H9 (cell line): ENCODE data around the gene TRPC4AP. TPM values are rescaled to one million over a fixed set of nuclear protein-coding genes. Genes with fewer than 3 reads are reported as not detected.

Experiments
- DNase-seq: peaks from one replicate; pipeline ENCODE4 v3.0.0-alpha.2; 2017
- H2AFZ ChIP-seq: one replicate; pipeline ENCODE4 v1.6.1; 2013; ENCODE audit warnings: mild to moderate bottlenecking, low read length, control low read depth, moderate library complexity
- H2AK5ac ChIP-seq: 2 replicates; pipeline ENCODE4 v1.6.1; 2013; ENCODE audit warnings: low read length, control low read depth, mixed read lengths; ENCODE audit not compliant: insufficient read length
- H2BK120ac ChIP-seq: one replicate; pipeline ENCODE4 v1.6.1; 2013; ENCODE audit warnings: low read depth, mild to moderate bottlenecking, low read length, control low read depth, inconsistent platforms; ENCODE audit not compliant: poor library complexity, severe bottlenecking
- H2BK12ac ChIP-seq: 2 replicates; pipeline ENCODE4 v1.6.1; 2013; ENCODE audit warnings: low read length, control low read depth, mixed read lengths, low read depth; ENCODE audit not compliant: insufficient read length
- H2BK15ac ChIP-seq: 2 replicates; pipeline ENCODE4 v1.6.1; 2013; ENCODE audit warnings: low read depth, low read length, control low read depth
- H2BK20ac ChIP-seq: one replicate; pipeline ENCODE4 v1.6.1; 2013; ENCODE audit warnings: low read depth, mild to moderate bottlenecking, low read length, control low read depth, inconsistent platforms; ENCODE audit not compliant: poor library complexity, severe bottlenecking
- H2BK5ac ChIP-seq: 2 replicates; pipeline ENCODE4 v1.6.1; 2013; ENCODE audit warnings: low read length, control low read depth, mixed read lengths; ENCODE audit not compliant: insufficient read length
- H3K14ac ChIP-seq: 2 replicates; pipeline ENCODE4 v1.6.1; 2013; ENCODE audit warnings: low read length, control low read depth; ENCODE audit not compliant: insufficient read depth
- H3K18ac ChIP-seq: 2 replicates; pipeline ENCODE4 v1.6.1; 2013; ENCODE audit warnings: low read depth, mild to moderate bottlenecking, mixed read lengths, low read length, control low read depth; ENCODE audit not compliant: insufficient read length
- H3K23ac ChIP-seq: 2 replicates; pipeline ENCODE4 v1.6.1; 2013; ENCODE audit warnings: low read length, control low read depth, mixed read lengths, low read depth; ENCODE audit not compliant: insufficient read length
- H3K23me2 ChIP-seq: 2 replicates; pipeline ENCODE4 v1.6.1; 2013; ENCODE audit warnings: low read depth, mild to moderate bottlenecking, mixed read lengths, low read length, control low read depth; ENCODE audit not compliant: insufficient read length, poor library complexity, severe bottlenecking
- H3K27ac ChIP-seq: 2 replicates; pipeline ENCODE4 v1.5.1; 2013; ENCODE audit warnings: low read length, control low read depth, mixed read lengths, low read depth; ENCODE audit not compliant: insufficient read length
- H3K27me3 ChIP-seq: 2 replicates; pipeline ENCODE4 v1.6.1; 2013; ENCODE audit warnings: low read length, control low read depth, inconsistent platforms; ENCODE audit not compliant: insufficient read depth
- H3K4ac ChIP-seq: 2 replicates; pipeline ENCODE4 v1.6.1; 2013; ENCODE audit warnings: low read depth, mild to moderate bottlenecking, control low read depth, inconsistent platforms, low read length, moderate library complexity
- H3K4me1 ChIP-seq: 2 replicates; pipeline ENCODE4 v1.6.1; 2013; ENCODE audit warnings: low read length, control low read depth, inconsistent platforms; ENCODE audit not compliant: insufficient read depth
- H3K4me2 ChIP-seq: 2 replicates; pipeline ENCODE4 v1.6.1; 2013; ENCODE audit warnings: low read length, control low read depth, mixed read lengths; ENCODE audit not compliant: insufficient read length, insufficient read depth
- H3K56ac ChIP-seq: 2 replicates; pipeline ENCODE4 v1.6.1; 2013; ENCODE audit warnings: low read depth, mild to moderate bottlenecking, mixed read lengths, low read length, control low read depth; ENCODE audit not compliant: insufficient read length
- H3K79me1 ChIP-seq: 2 replicates; pipeline ENCODE4 v1.6.1; 2013; ENCODE audit warnings: low read depth, mild to moderate bottlenecking, moderate library complexity, low read length, control low read depth, inconsistent platforms; ENCODE audit not compliant: insufficient read depth, poor library complexity, severe bottlenecking
- H3K79me2 ChIP-seq: 2 replicates; pipeline ENCODE4 v1.6.1; 2013; ENCODE audit warnings: low read length, control low read depth, inconsistent platforms; ENCODE audit not compliant: insufficient read depth
- H3K9ac ChIP-seq: 2 replicates; pipeline ENCODE4 v1.6.1; 2013; ENCODE audit warnings: low read length, control low read depth, mixed read lengths; ENCODE audit not compliant: insufficient read length; ENCODE audit errors: extremely low read depth
- H3K9me3 ChIP-seq: one replicate; pipeline ENCODE4 v1.6.1; 2013; ENCODE audit warnings: low read depth, low read length, inconsistent platforms; ENCODE audit not compliant: control insufficient read depth
- H3T11ph ChIP-seq: one replicate; pipeline ENCODE4 v1.6.1; 2013; ENCODE audit warnings: mild to moderate bottlenecking, low read length, control low read depth, inconsistent platforms
- H4K20me1 ChIP-seq: one replicate; pipeline ENCODE4 v1.6.1; 2013; ENCODE audit not compliant: control insufficient read depth, insufficient read length, insufficient read depth
- H4K5ac ChIP-seq: 2 replicates; pipeline ENCODE4 v1.6.1; 2013; ENCODE audit warnings: low read depth, mild to moderate bottlenecking, mixed read lengths, low read length, control low read depth; ENCODE audit not compliant: insufficient read length
- H4K8ac ChIP-seq: replicated peaks from 2 replicates; pipeline ENCODE4 v1.6.1; 2013; ENCODE audit warnings: low read length, control low read depth, mixed read lengths, low read depth; ENCODE audit not compliant: insufficient read length
- H4K91ac ChIP-seq: 2 replicates; pipeline ENCODE4 v1.6.1; 2013; ENCODE audit warnings: low read depth, mild to moderate bottlenecking, moderate library complexity, mixed read lengths, low read length, control low read depth; ENCODE audit not compliant: insufficient read length
- H3K27ac Mint-ChIP-seq, 3 experiments: 2 replicates in 2 of 3; 3 replicates in 1 of 3; pipeline ENCODE4 v1.8.0; 2020 to 2021; ENCODE audit warnings: mixed read lengths in 3 of 3, mild to moderate bottlenecking in 1 of 3, moderate library complexity in 1 of 3
- H3K27me3 Mint-ChIP-seq: 2 replicates; pipeline ENCODE4 v1.8.0; 2021; ENCODE audit warnings: low read depth, mild to moderate bottlenecking, moderate library complexity, mixed read lengths
- H3K36me3 Mint-ChIP-seq, 3 experiments: 2 replicates in 2 of 3; 3 replicates in 1 of 3; pipeline ENCODE4 v1.8.0; 2020 to 2021; ENCODE audit warnings: low read depth in 3 of 3, mixed read lengths in 3 of 3; ENCODE audit not compliant: insufficient read depth in 1 of 3
- H3K4me1 Mint-ChIP-seq, 2 experiments: 2 replicates each; pipeline ENCODE4 v1.8.0; 2020; ENCODE audit warnings: mixed read lengths in 2 of 2
- H3K4me3 Mint-ChIP-seq, 2 experiments: 2 replicates in 1 of 2; 3 replicates in 1 of 2; pipeline ENCODE4 v1.8.0; 2020 to 2021; ENCODE audit warnings: mild to moderate bottlenecking in 2 of 2, mixed read lengths in 2 of 2, moderate library complexity in 1 of 2
- H3K9me3 Mint-ChIP-seq, 2 experiments: 2 replicates in 1 of 2; 3 replicates in 1 of 2; pipeline ENCODE4 v1.8.0; 2020; ENCODE audit warnings: mild to moderate bottlenecking in 2 of 2, mixed read lengths in 2 of 2, moderate library complexity in 1 of 2
- WGBS: extraction: QIAGEN DNeasy Blood & Tissue Kit; methylation state at CpG from one replicate; pipeline ENCODE4 v1.1.7; 2013; ENCODE audit warnings: missing lambda C conversion rate, low lambda C conversion rate, mixed read lengths; ENCODE audit not compliant: insufficient read length; ENCODE audit errors: extremely low coverage; 5-methylcytosine and 5-hydroxymethylcytosine counted together
- total RNA-seq: library from RNA; stranded (reverse); gene quantifications from 2 replicates; pipeline ENCODE4 v1.2.1, GENCODE V29; 2021
- TF ChIP-seq, protein P1 (sequence below): fragments of 200-600 bp; sonication (generic); conservative IDR thresholded peaks from 3 replicates; pipeline ENCODE4 v1.8.0; 2021; ENCODE audit warnings: antibody characterized with exemption, mild to moderate bottlenecking

Gene TRPC4AP
- total RNA-seq, 1 experiment from 2014 or later: 93.9 TPM

DNA sequence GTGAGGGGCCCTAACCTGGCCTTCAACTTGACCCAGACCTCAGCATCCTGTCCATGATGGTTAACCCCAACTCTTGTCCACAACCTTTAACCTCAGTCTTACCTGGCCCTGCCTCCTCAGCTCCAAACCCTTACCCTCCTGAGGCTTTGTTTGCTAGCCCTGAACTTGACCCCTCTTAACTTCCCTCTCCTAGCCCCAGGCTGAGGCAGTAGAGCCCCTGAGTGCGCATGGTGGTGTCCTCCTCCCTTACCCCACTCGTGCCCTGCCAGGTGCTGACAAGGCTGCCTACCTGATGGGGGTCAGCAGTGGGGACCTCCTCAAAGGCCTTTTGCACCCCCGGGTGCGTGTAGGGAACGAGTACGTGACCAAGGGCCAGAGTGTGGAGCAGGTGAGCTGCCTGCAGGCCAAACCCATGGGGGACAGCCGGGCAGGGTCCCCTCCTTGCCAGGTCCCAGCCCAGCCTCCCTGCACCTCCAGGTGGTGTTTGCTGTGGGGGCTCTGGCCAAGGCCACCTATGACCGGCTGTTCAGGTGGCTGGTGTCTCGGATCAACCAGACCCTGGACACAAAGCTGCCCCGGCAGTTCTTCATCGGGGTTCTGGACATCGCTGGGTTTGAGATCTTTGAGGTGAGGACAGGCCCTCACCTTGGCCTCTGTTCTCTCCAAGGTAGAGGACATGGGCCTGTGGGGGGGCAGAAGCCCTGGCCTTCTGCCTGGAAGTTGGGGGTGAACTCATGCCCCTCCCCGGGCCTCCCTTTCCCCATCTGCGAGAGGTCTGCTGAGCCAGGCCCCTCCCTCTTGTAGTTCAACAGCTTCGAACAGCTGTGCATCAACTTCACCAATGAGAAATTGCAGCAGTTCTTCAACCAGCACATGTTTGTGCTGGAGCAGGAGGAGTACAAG, 105.1 kb downstream of the TRPC4AP start:
- Histone ChIP-seq H2BK120ac (no peak overlapping the region), H3K4me2 (no peak overlapping the region), H3K23ac (no peak overlapping the region), H3K18ac (no peak overlapping the region), H3K14ac (no peak overlapping the region; the same call in 1 of the 2 replicates), H3K23me2 (no peaks in the 10 kb centered on the region), H4K8ac (no peak overlapping the region), H2AFZ (no peak overlapping the region), H3K9ac (no peak overlapping the region), H3K27ac (no peak overlapping the region), H3K56ac (no peak overlapping the region), H3K27me3 (no peaks in the 10 kb centered on the region), H2BK20ac (no peak overlapping the region), H2BK5ac (no peak overlapping the region), H2BK15ac (no peak overlapping the region), H3T11ph (no peak overlapping the region), H3K79me2 (no peaks in the 10 kb centered on the region), H3K4me1 (peaks cover 3% of the 10 kb centered on the region; the same call in 1 of the 2 replicates), H2BK12ac (no peak overlapping the region), H4K5ac (no peak overlapping the region), H3K79me1 (no peaks in the 10 kb centered on the region), H4K20me1 (no peaks in the 10 kb centered on the region), H4K91ac (no peak overlapping the region), H3K9me3 (no peaks in the 10 kb centered on the region), H3K4ac (no peak overlapping the region), H2AK5ac (no peak overlapping the region)
- Mint-ChIP-seq H3K27ac (peak overlapping the region in 1 of 3 experiments; percentile 74; a peak in 1 of 7 replicates), H3K27me3 (peaks cover 61% of the 10 kb centered on the region), H3K4me3 (0 out of 5 replicates have a peak overlapping the region, but pooled peaks of 1 of the 2 experiments have one; percentile 7), H3K4me1 (peaks cover 44 to 48% of the 10 kb centered on the region in 2 experiments), H3K9me3 (peaks cover 0 to 6% of the 10 kb centered on the region in 2 experiments; a peak in 2 of 5 replicates), H3K36me3 (no peaks in the 10 kb centered on the region)
- WGBS: no CpG with 5 or more reads among the region's 15 CpGs
- TF ChIP-seq, protein P1, sequence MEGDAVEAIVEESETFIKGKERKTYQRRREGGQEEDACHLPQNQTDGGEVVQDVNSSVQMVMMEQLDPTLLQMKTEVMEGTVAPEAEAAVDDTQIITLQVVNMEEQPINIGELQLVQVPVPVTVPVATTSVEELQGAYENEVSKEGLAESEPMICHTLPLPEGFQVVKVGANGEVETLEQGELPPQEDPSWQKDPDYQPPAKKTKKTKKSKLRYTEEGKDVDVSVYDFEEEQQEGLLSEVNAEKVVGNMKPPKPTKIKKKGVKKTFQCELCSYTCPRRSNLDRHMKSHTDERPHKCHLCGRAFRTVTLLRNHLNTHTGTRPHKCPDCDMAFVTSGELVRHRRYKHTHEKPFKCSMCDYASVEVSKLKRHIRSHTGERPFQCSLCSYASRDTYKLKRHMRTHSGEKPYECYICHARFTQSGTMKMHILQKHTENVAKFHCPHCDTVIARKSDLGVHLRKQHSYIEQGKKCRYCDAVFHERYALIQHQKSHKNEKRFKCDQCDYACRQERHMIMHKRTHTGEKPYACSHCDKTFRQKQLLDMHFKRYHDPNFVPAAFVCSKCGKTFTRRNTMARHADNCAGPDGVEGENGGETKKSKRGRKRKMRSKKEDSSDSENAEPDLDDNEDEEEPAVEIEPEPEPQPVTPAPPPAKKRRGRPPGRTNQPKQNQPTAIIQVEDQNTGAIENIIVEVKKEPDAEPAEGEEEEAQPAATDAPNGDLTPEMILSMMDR: no peak
- no peak for DNase-seq
